Activated naive CD4-positive, alpha-beta T cell treated with anti-CD3 and anti-CD28 coated beads for 36 hours (primary cell): ENCODE results near the gene ZNF497. TPM values are rescaled to one million over a fixed set of nuclear protein-coding genes. Genes with fewer than 3 reads are reported as not detected.

Source experiments
- CTCF ChIA-PET: fragments of 350-600 bp; sonication (Branson Sonifier 250); formaldehyde crosslinking; loops from one replicate; lab custom pipeline; 2021; ENCODE audit warnings: antibody characterized with exemption; lab: Charles Lee
- DNase-seq: peaks from one replicate; pipeline ENCODE4 v3.0.0-alpha.2; 2020
- H3K27ac Mint-ChIP-seq: one replicate; pipeline ENCODE4 v1.8.0; 2021; ENCODE audit warnings: mild to moderate bottlenecking, mixed read lengths
- H3K27me3 Mint-ChIP-seq: one replicate; pipeline ENCODE4 v1.8.0; 2021; ENCODE audit warnings: low read depth, mixed read lengths
- H3K36me3 Mint-ChIP-seq: one replicate; pipeline ENCODE4 v1.8.0; 2021; ENCODE audit warnings: low read depth, mixed read lengths
- H3K4me1 Mint-ChIP-seq: one replicate; pipeline ENCODE4 v1.8.0; 2021; ENCODE audit warnings: low read depth, mixed read lengths
- H3K4me3 Mint-ChIP-seq: one replicate; pipeline ENCODE4 v1.8.0; 2021; ENCODE audit warnings: mild to moderate bottlenecking, moderate library complexity, mixed read lengths
- H3K9me3 Mint-ChIP-seq: one replicate; pipeline ENCODE4 v1.8.0; 2021; ENCODE audit warnings: mixed read lengths
- intact Hi-C: fragments of 100-400 bp; cut with micrococcal nuclease; formaldehyde crosslinking; loops from one replicate; pipeline ENCODE4 v1.15.1; 2023
- total RNA-seq, 2 experiments: library from RNA; stranded (reverse); gene quantifications; one replicate each; pipeline ENCODE4 v1.2.3, GENCODE V29; 2021

The ZNF497 gene
- total RNA-seq, 2 experiments from 2014 or later = 0.40 to 0.41 TPM

DNA sequence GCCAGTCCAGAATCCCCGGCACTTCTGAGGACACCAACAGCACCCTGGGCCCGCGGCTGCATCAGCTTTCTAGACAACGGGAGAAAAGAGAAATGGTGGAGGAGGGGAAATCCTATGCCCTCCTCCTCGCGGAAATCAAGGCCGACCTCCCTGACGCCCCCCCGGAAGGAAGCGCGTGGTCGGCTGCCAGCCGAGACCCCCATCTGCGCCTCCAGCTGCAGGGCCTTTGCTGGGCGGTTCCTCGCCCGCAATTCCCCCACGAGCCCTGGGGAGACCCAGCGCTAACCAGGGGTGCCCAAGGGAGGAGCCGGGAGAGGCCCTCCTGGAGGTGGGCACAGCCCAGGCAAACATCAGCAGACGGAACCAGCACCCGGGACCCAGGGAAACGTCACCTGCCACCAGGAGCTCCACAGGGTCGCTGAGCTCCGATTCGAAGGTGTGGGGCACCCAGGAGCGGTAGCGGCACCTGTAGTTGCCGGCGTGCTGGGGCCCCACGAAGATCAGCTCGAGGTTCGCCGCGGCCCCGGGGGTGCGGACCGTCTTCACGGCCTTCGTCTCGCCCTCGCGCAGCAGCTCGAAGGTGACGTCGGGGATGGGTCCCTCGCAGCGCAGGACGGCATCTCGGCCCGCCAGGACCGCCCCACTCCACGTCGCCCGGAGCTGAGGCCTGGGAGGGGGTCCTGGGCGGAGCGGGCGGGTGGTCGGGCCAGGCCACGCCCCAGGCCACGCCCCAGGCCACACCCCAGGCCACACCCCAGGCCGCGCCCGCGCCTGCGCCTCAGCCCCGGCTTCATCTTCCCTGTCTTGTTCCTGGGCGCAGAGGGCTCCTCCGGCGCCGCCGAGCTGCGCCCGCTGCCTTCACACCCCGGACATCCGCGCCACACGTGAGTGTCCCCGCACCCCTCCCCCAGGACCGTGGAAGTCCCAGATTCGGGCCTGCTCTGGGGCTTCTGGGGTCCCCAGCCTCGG lies 15.3 kb downstream of the ZNF497 start:
- H3K27me3 Mint-ChIP-seq = peaks cover 5% of the 10 kb centered on the region

DNA sequence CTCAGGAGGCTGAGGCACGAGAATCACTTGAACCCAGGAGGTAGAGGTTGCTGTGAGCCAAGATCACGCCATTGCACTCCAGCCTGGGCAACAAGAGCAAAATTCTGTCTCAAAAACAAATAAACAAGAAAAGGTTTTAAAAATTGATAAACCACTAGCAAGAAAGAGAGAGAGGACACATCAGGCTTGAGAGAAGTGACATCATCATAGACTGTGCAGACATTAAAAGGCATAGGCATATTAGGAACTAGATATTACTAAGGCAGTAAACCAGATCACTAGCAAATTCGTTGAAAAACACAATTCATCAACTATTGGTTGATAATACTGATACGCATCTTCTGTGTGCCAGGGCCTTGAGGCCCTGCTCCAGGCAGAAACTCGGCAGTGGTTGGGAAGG lies 17.0 kb downstream of the ZNF497 start:
- no peak for DNase-seq
- CTCF ChIA-PET = no interaction called here
- peaks cover 11% of the 10 kb centered on the region for H3K36me3 Mint-ChIP-seq
- H3K9me3 Mint-ChIP-seq = peaks cover 1% of the 10 kb centered on the region
- H3K27ac Mint-ChIP-seq = no peak overlapping the region
- peaks cover 3% of the 10 kb centered on the region for H3K27me3 Mint-ChIP-seq
- H3K4me1 Mint-ChIP-seq = peaks cover 23% of the 10 kb centered on the region
- peak overlapping the region; percentile 68 for H3K4me3 Mint-ChIP-seq
- intact Hi-C loops = no loop called here

More for the DNA sequence above, 15.3 kb downstream of the ZNF497 start:
- intact Hi-C loops = loop anchor here (1.0 kb wide), 1 partner anchor 15 kb away; the partner anchor contains the start of gene ZNF497
- peak; percentile 69 for DNase-seq
- H3K27ac Mint-ChIP-seq = peak overlapping the region; percentile 21
- H3K4me3 Mint-ChIP-seq = peak overlapping the region; percentile 87
- H3K4me1 Mint-ChIP-seq = peaks cover 23% of the 10 kb centered on the region
- CTCF ChIA-PET = no interaction called here
- peaks cover 1% of the 10 kb centered on the region for H3K9me3 Mint-ChIP-seq
- peaks cover 6% of the 10 kb centered on the region for H3K36me3 Mint-ChIP-seq

DNA sequence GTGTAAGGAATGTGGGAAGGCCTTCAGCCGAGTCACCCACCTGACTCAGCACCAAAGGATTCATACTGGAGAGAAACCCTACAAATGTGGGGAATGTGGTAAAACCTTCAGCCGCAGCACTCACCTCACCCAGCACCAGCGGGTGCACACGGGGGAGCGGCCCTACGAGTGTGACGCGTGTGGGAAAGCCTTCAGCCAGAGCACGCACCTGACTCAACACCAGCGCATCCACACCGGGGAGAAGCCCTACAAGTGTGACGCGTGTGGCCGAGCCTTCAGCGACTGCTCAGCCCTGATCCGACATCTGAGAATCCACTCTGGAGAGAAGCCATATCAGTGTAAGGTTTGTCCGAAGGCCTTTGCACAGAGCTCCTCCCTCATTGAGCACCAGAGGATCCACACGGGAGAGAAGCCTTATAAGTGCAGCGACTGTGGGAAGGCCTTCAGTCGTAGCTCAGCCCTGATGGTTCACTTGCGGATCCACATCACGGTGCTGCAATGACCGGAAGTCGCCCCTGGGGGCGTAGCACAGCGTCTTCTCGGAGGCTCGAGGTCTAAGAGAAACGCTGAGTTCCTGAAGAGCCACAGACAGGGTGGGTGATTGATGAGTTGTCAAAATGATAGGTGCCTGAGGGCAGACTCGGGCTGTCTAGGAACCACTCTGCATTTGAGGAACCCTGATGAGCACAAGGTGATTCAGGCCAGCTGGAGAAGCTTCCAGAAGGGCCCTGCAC lies 23.6 kb downstream of the ZNF497 start:
- H3K4me1 Mint-ChIP-seq = no peaks in the 10 kb centered on the region
- H3K27me3 Mint-ChIP-seq = no peaks in the 10 kb centered on the region
- H3K36me3 Mint-ChIP-seq = peaks cover 37% of the 10 kb centered on the region
- no peak overlapping the region for H3K27ac Mint-ChIP-seq
- CTCF ChIA-PET = no interaction called here
- DNase-seq = no peak
- intact Hi-C loops = no loop called here
- no peak overlapping the region for H3K4me3 Mint-ChIP-seq
- peaks cover 13% of the 10 kb centered on the region for H3K9me3 Mint-ChIP-seq

DNA sequence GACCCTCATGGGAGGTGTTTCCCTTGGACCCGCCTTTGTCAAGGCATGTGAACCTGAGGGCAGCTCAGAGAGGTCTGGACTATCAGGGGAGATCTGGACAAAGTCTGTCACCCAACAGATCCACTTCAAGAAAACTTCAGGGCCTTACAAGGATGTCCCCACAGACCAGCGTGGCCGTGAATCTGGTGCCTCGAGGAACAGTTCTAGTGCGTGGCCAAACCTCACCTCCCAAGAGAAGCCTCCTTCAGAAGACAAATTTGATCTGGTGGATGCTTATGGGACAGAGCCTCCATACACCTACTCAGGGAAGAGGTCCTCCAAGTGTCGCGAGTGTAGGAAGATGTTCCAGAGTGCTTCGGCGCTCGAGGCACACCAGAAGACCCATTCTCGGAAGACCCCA lies 24.2 kb downstream of the ZNF497 start:
- Mint-ChIP-seq H3K36me3 (peaks cover 37% of the 10 kb centered on the region), H3K9me3 (peaks cover 11% of the 10 kb centered on the region)
- CTCF ChIA-PET = no interaction called here

DNA sequence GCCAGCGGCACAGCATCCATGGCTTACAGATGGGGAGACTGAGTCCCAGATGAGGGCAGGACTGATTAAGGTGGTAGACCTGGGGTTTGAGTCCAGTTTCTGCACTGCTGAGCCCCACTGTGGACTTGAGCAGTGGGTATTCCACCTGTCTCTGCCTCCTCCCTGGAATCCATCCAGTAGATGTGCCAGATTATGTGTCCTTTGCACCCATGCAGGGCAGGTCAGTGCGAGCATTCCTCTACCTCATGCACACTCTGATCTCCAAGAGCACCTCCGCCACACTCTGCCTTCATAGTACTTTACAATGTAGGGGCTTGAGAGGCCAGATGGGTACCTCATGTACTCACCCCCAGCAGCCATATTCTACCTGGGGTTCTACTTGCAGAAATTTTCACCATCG lies 25.7 kb downstream of the ZNF497 start:
- Mint-ChIP-seq H3K4me3 (no peak overlapping the region), H3K36me3 (peaks cover 37% of the 10 kb centered on the region), H3K9me3 (peaks cover 11% of the 10 kb centered on the region), H3K27me3 (no peaks in the 10 kb centered on the region), H3K27ac (no peak overlapping the region), H3K4me1 (no peaks in the 10 kb centered on the region)
- CTCF ChIA-PET = no interaction called here
- no peak for DNase-seq
- intact Hi-C loops = no loop called here

More for the DNA sequence above, 24.2 kb downstream of the ZNF497 start:
- no peak overlapping the region for H3K27ac Mint-ChIP-seq
- H3K4me3 Mint-ChIP-seq = no peak overlapping the region
- no peaks in the 10 kb centered on the region for H3K4me1 Mint-ChIP-seq
- no peaks in the 10 kb centered on the region for H3K27me3 Mint-ChIP-seq
- no peak for DNase-seq
- intact Hi-C loops = no loop called here

DNA sequence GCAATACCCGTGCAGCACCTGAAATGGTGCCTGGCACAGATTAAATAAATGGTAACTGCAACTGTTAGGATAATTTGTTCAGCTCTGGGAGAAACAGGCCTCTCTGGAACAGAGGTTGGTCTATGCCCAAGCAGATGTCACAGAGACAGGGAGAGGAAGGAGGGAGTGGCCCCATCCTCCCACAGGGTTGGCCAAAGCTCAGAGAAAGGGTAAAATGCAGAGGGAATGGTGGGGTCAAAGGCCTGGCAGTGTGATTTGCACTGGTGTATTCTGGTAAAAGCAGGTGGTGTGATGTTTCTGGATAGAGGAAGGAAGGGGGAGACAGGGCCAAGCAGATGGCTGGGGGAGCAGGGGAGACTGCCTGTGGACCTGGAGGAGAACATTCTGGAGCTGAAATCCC lies 26.3 kb downstream of the ZNF497 start:
- H3K4me1 Mint-ChIP-seq = no peaks in the 10 kb centered on the region
- intact Hi-C loops = no loop called here
- no peaks in the 10 kb centered on the region for H3K27me3 Mint-ChIP-seq
- CTCF ChIA-PET = no interaction called here
- peaks cover 34% of the 10 kb centered on the region for H3K36me3 Mint-ChIP-seq
- no peak for DNase-seq
- H3K27ac Mint-ChIP-seq = no peak overlapping the region
- no peak overlapping the region for H3K4me3 Mint-ChIP-seq
- H3K9me3 Mint-ChIP-seq = peaks cover 11% of the 10 kb centered on the region

DNA sequence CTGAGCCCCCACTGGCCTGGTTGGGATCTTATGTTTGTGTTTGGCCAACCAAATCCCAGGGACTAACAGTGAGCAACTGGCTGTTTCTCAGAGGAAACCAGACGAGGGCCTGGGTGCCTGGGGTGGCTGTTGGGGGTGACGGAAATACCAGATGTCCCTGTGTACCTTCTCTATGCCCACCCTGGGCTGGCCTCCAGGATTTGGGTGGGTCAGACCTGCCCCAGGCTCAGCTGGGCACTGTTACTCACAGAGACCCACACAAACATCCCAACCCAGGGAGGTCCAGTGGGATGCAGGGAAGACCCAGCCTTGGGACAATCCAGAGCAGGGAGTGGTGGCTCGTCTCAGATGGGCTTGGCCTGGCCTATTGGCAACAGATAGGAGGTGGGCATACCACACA lies 26.9 kb downstream of the ZNF497 start:
- Mint-ChIP-seq H3K9me3 (peaks cover 11% of the 10 kb centered on the region), H3K36me3 (peaks cover 31% of the 10 kb centered on the region), H3K27me3 (no peaks in the 10 kb centered on the region), H3K4me1 (no peaks in the 10 kb centered on the region), H3K4me3 (no peak overlapping the region), H3K27ac (no peak overlapping the region)
- CTCF ChIA-PET = no interaction called here
- intact Hi-C loops = no loop called here
- no peak for DNase-seq

DNA sequence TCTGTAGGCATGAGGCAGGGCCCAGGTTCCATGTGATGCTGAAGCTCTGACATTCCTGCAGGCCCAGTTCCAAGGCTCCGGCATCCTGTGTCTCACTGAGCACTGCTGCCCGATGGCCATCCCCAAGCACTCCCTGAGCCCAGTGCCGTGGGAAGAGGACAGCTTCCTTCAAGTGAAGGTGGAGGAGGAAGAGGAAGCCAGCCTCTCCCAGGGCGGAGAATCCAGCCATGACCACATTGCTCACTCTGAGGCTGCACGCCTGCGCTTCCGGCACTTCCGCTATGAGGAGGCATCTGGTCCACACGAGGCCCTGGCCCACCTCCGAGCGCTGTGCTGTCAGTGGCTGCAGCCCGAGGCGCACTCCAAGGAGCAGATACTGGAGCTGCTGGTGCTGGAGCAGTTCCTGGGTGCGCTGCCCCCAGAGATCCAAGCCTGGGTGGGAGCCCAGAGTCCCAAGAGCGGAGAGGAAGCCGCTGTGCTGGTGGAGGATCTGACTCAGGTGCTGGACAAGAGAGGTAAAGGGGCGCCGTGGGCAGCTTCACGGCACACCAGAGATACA lies 27.8 kb downstream of the ZNF497 start:
- no peaks in the 10 kb centered on the region for H3K27me3 Mint-ChIP-seq
- peaks cover 11% of the 10 kb centered on the region for H3K9me3 Mint-ChIP-seq
- H3K4me3 Mint-ChIP-seq = no peak overlapping the region
- no peaks in the 10 kb centered on the region for H3K4me1 Mint-ChIP-seq
- CTCF ChIA-PET = no interaction called here
- H3K36me3 Mint-ChIP-seq = peaks cover 25% of the 10 kb centered on the region
- H3K27ac Mint-ChIP-seq = no peak overlapping the region
- DNase-seq = no peak
- intact Hi-C loops = no loop called here

DNA sequence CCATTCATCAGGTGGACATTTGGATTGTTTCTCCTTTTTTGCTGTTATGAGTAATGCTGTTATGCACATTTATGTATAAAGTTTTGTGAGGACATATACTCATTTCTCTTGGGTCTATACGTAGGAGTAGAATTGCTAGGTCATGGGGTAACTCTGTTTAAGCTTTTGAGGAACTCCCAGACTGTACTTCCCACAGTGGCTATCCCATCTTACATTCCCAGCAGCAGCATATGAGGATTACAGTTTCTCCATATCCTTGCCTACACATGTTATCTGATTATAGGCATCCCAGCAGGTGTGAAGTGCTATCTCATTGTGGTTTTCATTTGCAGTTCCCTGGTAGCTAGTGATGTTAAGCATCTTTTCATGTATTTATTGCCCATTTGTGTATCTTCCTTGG lies 29.9 kb downstream of the ZNF497 start:
- no peaks in the 10 kb centered on the region for H3K27me3 Mint-ChIP-seq
- intact Hi-C loops = no loop called here

DNA sequence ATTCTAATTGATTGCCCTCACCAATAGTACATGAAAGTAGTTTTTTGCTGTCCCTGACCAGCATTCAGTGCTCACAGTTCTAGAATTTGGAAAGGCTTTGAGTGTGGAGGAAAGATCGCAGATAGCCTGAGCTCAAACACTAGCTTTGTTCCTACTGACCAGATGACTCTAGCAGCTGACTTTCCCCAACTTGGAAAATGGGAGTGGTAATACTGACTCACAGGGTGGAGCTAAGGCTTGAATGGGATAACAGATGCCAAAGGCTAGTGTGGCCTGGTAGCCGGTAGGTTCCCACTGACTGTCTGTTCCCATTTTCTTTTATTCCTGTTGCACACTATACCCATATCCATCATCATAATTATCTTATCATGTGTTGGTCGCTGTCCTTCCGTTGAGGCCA lies 32.1 kb downstream of the ZNF497 start:
- Mint-ChIP-seq H3K27me3 (no peaks in the 10 kb centered on the region), H3K4me1 (no peaks in the 10 kb centered on the region), H3K27ac (no peak overlapping the region), H3K4me3 (no peak overlapping the region), H3K9me3 (no peaks in the 10 kb centered on the region), H3K36me3 (peaks cover 3% of the 10 kb centered on the region)
- DNase-seq = no peak
- intact Hi-C loops = no loop called here
- CTCF ChIA-PET = interaction anchor here (1.0 kb wide), 1 partner anchor 12 kb away, joined by 3 read pairs; no protein-coding TSS in a partner anchor

More for the DNA sequence above, 29.9 kb downstream of the ZNF497 start:
- Mint-ChIP-seq H3K4me3 (no peak overlapping the region), H3K27ac (no peak overlapping the region), H3K4me1 (no peaks in the 10 kb centered on the region), H3K9me3 (no peaks in the 10 kb centered on the region), H3K36me3 (peaks cover 7% of the 10 kb centered on the region)
- DNase-seq = no peak
- CTCF ChIA-PET = interaction anchor here (0.6 kb wide), 1 partner anchor 111 kb away, joined by 3 read pairs; no protein-coding TSS in a partner anchor

DNA sequence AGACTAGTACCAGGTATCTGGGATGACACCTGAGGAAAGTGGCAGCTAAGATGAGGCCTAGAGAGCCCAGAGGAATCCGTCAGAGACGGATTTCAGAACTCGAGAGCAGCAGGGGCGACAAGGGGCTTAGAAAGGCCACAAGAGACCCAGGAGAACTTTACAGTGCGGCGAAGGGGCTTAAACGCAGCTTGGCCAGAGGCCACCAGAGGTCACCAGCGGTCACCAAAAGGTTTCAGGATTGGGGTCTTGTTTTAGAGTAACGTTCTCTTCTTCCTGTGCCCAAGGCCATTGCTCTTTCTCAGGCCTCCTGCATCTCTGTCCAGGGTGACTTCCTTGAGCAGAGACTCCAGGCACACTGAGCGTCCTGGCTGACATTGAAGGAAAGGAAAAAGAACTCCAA lies 33.6 kb downstream of the ZNF497 start:
- H3K4me3 Mint-ChIP-seq = no peak overlapping the region
- intact Hi-C loops = loop anchor here (5.0 kb wide), 1 partner anchor 113 kb away; the partner anchor contains the start of gene ZNF132
- no peaks in the 10 kb centered on the region for H3K36me3 Mint-ChIP-seq
- H3K4me1 Mint-ChIP-seq = no peaks in the 10 kb centered on the region
- no peaks in the 10 kb centered on the region for H3K9me3 Mint-ChIP-seq
- CTCF ChIA-PET = no interaction called here
- peak; percentile 24 for DNase-seq
- H3K27ac Mint-ChIP-seq = no peak overlapping the region
- H3K27me3 Mint-ChIP-seq = no peaks in the 10 kb centered on the region
